Measurements from ENCODE around the gene TSPAN9. TPM values are rescaled to one million over a fixed set of nuclear protein-coding genes. Genes with fewer than 3 reads are reported as not detected.

Gene TSPAN9
- total and polyA plus RNA-seq, 2 experiments from 2014 or later = 6.0 to 31.5 TPM

GRCh38 chr12:3097836-3098235, 20.7 kb downstream of the TSPAN9 start:
- Histone ChIP-seq H3K27ac (ENCODE audit: low read depth) (no peak overlapping the region), H3K4me3 (no peak overlapping the region), H3F3A (replicated peaks; ENCODE audit: low read depth) (no peaks in the 10 kb centered on the region), H2AFZ (no peak overlapping the region), H3K36me3 (ENCODE audit: insufficient read depth) (no peaks in the 10 kb centered on the region; the same call in 1 of the 2 replicates), H3K27me3 (ENCODE audit: insufficient read depth) (no peaks in the 10 kb centered on the region), H4K20me1 (replicated peaks; ENCODE audit: insufficient read depth) (no peaks in the 10 kb centered on the region), H3K4me2 (no peak overlapping the region), H3K79me2 (replicated peaks; ENCODE audit: insufficient read depth) (no peaks in the 10 kb centered on the region), H3K9me2 (ENCODE audit: insufficient read depth) (no peaks in the 10 kb centered on the region), H3K4me1 (ENCODE audit: insufficient read depth) (no peaks in the 10 kb centered on the region)
- Mint-ChIP-seq H3K36me3 (ENCODE audit: low read depth) (peaks cover 13% of the 10 kb centered on the region), H3K27me3 (ENCODE audit: insufficient read depth, low read depth, poor library complexity) (peaks cover 4% of the 10 kb centered on the region), H3K4me3 (no peak overlapping the region), H3K9me3 (peaks cover 18% of the 10 kb centered on the region), H3K27ac (no peak overlapping the region), H3K4me1 (peaks cover 6% of the 10 kb centered on the region; the same call in 2 of the 3 replicates)
- TF ChIP-seq EZH2 (IDR thresholded peaks at IDR 0.05; ENCODE audit: low read depth, unreplicated experiment) (no peak), ZNF331 (CRISPR knock-in tag; IDR thresholded peaks at IDR 0.05; ENCODE audit: low read depth) (no peak), ETS1 (IDR thresholded peaks at IDR 0.05) (no peak), ZNF462 (CRISPR knock-in tag; IDR thresholded peaks at IDR 0.05) (no peak), CTCF (conservative IDR thresholded peaks at IDR 0.05; ENCODE audit: low read depth in 2 of 2) (no peak), JUNB (IDR thresholded peaks at IDR 0.05; ENCODE audit: unreplicated experiment) (no peak), POLR2AphosphoS5 (IDR thresholded peaks at IDR 0.05; ENCODE audit: low read depth) (no peak), STAT1 (IDR thresholded peaks at IDR 0.05; ENCODE audit: unreplicated experiment) (no peak), EZH2phosphoT487 (IDR thresholded peaks at IDR 0.05; ENCODE audit: unreplicated experiment) (no peak), ZNF114 (CRISPR knock-in tag; IDR thresholded peaks at IDR 0.05) (no peak), NANOG (IDR thresholded peaks at IDR 0.05; ENCODE audit: borderline replicate concordance) (no peak), REST (IDR thresholded peaks at IDR 0.05; ENCODE audit: unreplicated experiment) (no peak), CREB1 (CRISPR knock-in tag; IDR thresholded peaks at IDR 0.05; ENCODE audit: low read depth) (no peak)
- DNase-seq (ENCODE audit: low spot score) = no peak
- no peak for ATAC-seq
